GM11168 (cell line): ENCODE results near the gene OR10D3.
"Not testable (repeated sequence)": the region's sequence is repeated elsewhere in the genome, so short reads cannot be mapped to it uniquely, and the experiment has no call there.

Experiments used
- in situ Hi-C: fragments of 300-500 bp; cut with MboI; formaldehyde crosslinking; loops from one replicate; pipeline ENCODE4 v1.12.0; 2022; ENCODE audit warnings: low sequenced_read_pairs; ENCODE audit not compliant: unreplicated experiment

The OR10D3 gene

DNA sequence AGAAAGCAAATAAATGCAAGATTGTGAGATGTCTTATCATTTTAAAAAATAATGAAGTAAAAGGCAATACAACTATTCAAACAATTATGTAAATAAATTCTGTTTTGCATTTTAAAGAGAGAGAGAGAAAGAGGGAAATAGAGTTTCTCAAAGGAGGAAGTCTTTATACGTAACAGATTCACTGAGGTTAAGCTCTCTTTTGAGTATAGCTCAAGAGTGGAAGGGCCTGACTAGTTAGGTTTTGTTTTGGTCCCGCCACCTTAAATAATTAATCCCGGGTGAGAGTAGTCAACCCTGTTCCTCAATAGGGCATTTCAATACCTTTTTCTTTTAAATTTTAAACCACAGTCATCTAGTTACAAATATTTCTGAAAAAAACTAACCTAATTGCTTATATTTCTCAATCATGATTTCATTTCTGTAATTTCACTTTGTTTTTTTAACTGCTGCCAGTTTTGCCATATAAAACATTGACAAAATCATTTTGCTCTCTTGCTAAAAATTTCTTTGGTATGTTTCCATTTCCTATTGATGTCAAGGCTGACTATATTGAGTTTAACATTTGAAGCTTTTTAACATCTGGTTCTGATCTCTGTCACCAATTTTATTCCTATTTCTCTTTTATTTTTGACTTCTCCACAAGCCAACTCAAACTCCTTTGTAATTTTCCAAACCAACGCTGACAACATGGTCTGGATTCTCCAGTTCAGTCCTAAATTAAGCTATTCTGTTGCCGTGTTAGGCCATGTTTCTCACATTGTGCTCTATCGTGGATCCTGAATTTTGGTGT lies 10.3 kb downstream of the OR10D3 start:
- in situ Hi-C loops, result loop anchor here (5.0 kb wide), 1 partner anchor 121 kb away; no protein-coding TSS in a partner anchor

DNA sequence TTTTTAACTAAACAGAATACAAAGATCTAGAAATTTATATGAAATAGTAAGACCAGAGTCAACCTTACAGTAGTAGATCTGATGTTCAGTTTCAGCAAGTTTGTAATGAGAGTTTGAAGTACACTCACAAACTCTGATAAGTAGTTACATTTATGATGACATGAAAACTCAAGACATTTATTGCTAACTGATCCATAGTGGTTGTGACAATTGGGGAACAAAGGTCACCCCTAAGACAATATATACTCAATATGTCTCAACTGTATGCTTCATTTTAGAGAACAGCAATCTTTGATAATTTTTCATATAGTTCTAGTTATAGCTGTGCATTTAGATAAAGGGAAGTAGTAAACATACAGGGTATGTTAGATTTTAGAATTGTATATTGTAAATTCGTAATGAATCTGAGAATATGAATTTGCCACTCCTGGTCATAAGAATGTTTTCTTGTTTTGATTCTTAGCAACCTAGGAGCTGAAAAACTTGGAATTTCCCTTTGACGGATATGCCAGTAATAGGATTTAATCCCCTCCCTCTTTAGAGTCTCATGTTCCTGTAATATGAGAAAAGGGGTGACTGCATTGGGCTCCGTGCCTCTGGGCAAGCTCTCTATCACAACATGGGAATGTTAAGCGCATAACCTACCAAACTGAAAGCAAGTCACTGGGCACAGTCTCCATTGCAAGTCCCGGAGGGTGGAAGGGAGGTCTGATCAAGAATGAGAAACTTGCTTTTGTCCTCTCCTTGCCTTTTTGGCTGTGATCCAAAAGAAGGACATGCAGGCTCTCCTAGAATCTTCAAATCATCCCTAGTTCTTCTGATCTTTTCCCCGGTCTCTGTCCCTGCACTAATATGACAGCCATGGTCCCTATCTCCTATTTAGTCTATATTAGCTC lies 11.4 kb downstream of the OR10D3 start:
- in situ Hi-C loops, result loop anchor here (5.0 kb wide), 1 partner anchor 122 kb away; no protein-coding TSS in a partner anchor

DNA sequence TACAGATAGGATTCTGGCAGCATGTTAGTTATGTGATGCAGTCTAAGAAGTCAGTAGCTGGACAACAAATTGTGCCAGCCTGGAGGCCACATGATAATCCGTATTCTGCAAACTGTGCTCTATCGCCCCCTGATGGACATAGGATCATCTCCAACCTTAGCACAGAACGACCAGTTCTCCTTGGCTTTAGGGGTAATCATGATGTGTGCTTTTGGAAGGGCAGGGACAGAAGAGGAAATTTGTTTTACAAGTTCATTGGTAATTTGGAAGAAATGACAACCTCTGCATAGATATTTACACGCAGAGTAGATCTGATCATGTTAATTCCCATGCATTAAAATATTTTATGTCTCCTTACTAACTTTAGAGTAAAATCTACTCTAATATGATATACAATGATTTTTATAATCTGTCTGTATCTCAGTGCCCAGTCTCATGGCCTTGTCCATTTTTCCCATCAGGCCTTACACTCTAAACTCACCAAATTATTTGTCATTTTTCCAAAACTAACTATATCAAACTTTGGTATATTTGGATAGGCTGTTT lies 12.1 kb downstream of the OR10D3 start:
- in situ Hi-C loops, result no loop called here

- in situ Hi-C loops, result no loop called here
Observed at GRCh38 chr11:124197999-124198398, 14.9 kb downstream of the OR10D3 start.

DNA sequence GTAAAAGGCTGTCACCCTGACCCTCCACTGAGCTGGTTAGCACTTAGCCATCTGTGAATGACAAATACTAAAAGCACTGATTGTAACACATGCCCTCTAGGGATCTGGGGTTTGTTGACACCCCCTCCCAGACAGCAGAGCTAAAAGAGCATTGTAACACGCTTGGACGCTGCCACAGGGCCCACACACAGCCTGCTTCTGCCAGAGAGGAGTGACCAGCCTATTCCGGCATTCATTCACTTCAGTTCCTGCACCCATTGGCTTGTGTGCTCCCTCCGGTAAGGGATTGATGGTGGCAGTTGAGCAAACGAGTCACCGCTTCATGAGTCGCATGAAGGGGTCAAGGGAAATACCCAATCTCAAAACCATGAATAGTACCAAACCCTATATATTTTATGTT lies 15.8 kb downstream of the OR10D3 start:
- in situ Hi-C loops, result no loop called here

DNA sequence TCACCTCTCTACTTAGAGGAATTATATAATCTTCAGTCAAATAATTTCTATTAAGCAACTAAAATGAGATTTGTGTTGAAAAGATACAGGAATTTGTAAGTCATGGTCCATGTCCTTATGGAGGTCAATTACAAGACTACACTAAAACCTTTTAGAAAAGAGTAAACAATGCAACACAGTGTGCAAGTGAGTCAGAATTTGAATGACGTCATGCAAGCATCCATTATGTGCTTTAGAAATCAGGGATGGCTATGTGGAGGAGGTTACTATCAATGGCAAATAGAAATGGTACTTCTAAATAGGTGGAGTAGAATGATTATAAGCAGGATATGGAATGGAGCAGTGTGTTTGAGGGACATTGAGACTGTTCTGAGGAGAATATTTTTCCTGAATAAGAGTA lies 16.6 kb downstream of the OR10D3 start:
- in situ Hi-C loops, result no loop called here

GRCh38 chr11:124200671-124201070 lies 17.5 kb downstream of the OR10D3 start:
- in situ Hi-C loops, result no loop called here

DNA sequence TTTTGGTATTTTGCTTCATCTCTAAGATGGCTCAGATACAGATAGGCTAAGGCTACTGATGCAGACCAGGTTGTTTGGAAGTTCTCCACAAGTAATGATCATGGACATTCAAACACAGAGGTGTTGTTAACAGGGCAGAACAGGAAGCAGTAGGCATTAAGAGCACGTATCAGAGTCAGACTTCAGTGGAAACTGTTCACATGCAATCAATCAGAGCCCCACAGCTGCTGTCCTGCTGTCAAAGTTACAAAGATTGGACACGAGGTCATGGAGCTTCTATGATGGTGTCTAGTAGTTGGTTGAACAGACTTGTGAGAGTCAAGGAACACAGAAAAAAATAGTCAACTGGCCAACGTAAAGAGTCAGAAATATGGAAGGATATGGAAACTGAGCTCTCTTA lies 19.8 kb downstream of the OR10D3 start:
- in situ Hi-C loops, result no loop called here

DNA sequence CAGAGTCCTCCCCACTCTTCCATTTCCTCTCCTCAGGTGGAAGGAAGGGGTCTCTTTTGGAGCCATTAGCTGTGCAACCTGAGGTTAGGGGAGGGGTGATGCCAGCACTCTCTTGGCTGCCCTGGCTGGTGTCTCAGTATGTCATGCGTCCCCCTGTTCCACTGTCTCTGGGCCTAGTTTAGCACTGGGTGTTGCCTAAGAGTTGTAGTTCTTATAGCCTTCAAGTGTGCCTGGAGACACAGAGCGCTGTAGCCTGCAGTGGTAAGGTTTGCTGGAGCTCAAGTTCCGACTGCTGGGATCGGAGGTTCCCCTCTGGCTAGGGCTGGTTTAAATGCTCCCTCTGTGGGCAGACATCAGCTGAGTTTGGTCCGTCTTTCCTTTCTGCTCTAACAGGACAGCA lies 20.9 kb downstream of the OR10D3 start:
- in situ Hi-C loops, result no loop called here

DNA sequence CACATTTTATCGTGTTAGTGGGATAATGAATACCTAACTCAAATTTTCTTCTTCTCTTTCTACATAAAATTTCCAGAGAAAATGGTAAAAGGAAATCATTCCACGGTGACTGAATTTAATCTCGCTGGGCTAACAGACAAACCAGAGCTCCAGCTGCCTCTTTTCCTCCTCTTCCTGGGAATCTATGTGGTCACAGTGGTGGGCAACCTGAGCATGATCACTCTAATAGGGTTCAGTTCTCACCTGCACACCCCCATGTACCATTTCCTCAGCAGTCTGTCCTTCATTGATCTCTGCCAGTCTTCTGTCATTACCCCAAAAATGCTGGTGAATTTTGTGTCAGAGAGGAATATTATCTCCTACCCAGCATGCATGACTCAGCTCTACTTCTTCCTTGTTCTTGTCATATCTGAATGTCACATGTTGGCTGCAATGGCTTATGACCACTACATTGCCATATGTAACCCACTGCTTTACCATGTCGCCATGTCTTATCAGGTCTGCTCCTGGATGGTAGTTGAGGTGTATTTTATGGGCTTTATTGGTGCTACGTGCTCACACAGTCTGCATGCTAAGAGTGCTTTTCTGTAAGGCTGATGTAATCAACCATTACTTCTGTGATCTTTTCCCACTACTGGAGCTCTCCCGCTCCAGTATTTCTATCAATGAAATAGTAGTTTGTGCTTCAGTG lies 24.1 kb downstream of the OR10D3 start:
- in situ Hi-C loops, result no loop called here

DNA sequence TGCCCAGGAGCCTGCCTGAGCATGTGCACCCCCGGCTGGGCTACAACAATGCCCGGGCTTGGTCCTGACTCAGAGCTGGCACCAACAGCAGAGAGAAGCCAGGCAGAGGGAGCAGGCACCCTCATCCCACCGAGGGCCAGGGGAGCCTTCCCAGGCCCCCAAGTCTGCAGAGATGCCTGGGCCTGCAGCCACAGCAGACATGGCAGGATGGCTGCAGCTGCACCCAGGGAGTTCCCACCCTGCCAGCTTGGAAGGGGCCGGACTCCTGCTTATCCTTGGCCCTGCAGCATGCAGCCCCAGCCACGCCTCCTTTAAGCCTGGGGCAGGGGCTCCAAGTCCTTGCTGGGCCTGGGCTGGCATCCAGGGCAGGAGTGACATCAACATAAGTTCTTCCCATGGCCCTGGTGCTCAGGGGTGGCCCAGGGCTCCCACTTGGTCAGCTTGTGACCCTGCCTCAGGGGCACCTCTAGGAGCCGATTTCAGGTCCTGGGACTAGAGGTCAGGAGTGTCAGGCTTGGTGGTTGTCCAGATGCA lies 26.7 kb downstream of the OR10D3 start:
- in situ Hi-C loops, result no loop called here

DNA sequence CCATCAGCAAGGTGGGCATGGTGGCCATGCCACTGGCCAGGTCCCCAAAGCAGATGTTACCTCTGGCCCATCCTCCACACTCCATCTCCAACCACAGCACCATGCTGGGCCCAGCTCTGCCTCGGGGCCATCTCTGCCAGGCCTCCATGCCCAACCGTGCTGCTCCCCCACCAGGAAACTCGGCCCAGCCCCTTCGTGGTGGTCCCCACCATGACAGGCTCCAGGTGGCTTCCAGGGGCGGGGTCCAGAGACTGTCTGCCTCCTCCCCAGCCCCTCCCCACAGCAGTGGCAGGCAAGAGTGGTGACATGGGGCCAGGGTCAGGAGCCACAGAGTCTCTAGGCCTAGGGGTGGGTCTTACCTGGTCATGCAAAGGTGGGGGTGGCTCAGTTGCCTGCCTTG lies 27.3 kb downstream of the OR10D3 start:
- in situ Hi-C loops, result no loop called here

- in situ Hi-C loops, result no loop called here
Observed at GRCh38 chr11:124211321-124211720, 28.2 kb downstream of the OR10D3 start.

- in situ Hi-C loops, result no loop called here
Observed at GRCh38 chr11:124214027-124214426, 30.9 kb downstream of the OR10D3 start.

DNA sequence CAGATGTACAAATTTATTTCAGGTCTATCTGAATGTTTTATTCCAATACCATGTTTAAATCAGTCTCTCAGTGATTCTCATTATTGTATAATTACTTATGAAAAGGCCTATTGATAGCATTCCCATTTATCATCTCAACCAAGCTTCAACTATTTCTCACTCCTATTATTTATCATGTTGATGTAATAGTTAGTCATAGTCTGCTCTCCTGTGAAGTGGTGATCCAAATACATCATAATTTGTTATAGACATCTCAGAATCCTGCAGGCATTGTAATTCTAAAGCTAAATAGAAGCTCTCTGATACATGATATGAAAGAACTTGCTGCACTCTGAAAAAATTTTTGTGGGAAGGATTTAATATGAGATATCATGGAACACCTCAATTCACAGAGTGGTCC lies 36.0 kb downstream of the OR10D3 start:
- in situ Hi-C loops, result no loop called here

DNA sequence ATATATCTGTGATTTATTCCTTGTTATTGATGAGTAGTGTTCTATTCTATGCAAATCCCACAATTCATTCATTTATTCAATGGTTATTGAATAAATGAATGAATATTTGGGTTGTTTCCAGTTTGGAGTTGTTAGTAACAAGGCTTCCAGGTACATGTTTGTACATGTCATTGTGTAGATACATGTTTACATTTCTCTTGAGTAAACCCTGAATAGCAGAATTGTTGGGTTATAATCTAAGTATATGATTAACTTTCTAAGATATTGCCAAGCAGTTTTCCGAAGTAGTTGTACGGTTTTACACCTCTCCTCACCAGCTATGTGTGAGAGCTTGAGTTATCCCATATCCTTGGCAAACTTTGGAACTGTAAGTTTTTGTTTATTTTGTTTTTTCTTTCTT lies 39.3 kb downstream of the OR10D3 start:
- in situ Hi-C loops, result no loop called here

- in situ Hi-C loops, result not testable (repeated sequence)
Observed at GRCh38 chr11:124224618-124225423, 41.7 kb downstream of the OR10D3 start.

DNA sequence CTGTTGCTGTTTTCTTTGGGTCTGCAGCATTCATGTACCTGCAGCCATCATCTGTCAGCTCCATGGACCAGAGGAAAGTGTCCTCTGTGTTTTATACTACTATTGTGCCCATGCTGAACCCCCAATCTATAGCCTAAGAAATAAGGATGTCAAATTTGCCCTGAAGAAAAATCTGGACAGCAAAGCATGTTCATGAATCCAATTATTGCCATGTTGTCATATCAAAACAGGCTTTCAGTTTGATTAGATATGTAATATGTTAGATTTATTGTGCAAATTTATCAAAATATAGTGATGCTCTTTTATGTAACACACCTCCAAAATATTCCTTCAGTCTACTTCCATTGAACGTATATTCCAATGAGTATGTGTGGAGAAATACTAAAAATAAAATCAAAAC lies 42.3 kb downstream of the OR10D3 start:
- in situ Hi-C loops, result no loop called here

DNA sequence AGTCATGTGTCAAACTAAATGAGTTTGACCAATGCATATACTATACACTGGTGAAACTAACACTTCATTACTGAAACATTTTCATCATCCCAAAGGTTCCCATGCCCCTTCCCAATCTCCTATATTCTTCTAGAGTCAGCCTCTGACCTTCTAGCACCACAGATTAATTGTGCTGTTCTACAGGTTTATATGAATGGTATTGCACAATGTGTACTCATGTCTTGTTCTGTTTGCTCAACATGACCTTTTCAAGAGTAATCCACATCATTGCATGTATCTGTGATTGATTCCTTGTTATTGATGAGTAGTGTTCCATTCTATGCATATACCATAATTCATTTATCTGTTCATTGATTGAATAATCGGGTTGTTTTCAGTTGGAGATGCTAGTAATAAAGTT lies 50.2 kb downstream of the OR10D3 start:
- in situ Hi-C loops, result no loop called here
